Subcutaneous adipose tissue (tissue), 4 donors: ENCODE results near the gene COL19A1. TPM values are rescaled to one million over a fixed set of nuclear protein-coding genes. Genes with fewer than 3 reads are reported as not detected.

Experiments
- CTCF ChIP-seq: fragments of 450-650 bp; IDR thresholded peaks from one replicate; pipeline ENCODE4 v1.5.1; 2016; ENCODE audit warnings: low read depth, mild to moderate bottlenecking, control low read depth, antibody characterized with exemption, moderate library complexity
- total RNA-seq, 4 donors: library from RNA; depleted of rRNA; stranded (reverse); fragments of >200 nt; gene quantifications; one replicate each; pipeline ENCODE4 v1.1.0, GENCODE V29; 2016

The COL19A1 gene
- total RNA-seq, 4 donors from 2014 or later, result not detected

GRCh38 chr6:70124882-70125545, 258.7 kb downstream of the COL19A1 start:
- no peak for TF ChIP-seq CTCF

- no peak for TF ChIP-seq CTCF
Observed at GRCh38 chr6:70125602-70126001, 259.2 kb downstream of the COL19A1 start.

GRCh38 chr6:70129341-70129740, 263.0 kb downstream of the COL19A1 start:
- no peak for TF ChIP-seq CTCF

GRCh38 chr6:70130865-70131264, 264.5 kb downstream of the COL19A1 start:
- TF ChIP-seq CTCF, result no peak

- TF ChIP-seq CTCF, result no peak
Observed at GRCh38 chr6:70131528-70131927, 265.2 kb downstream of the COL19A1 start.

GRCh38 chr6:70133246-70133645, 266.9 kb downstream of the COL19A1 start:
- no peak for TF ChIP-seq CTCF

- TF ChIP-seq CTCF, result no peak
Observed at GRCh38 chr6:70134542-70134941, 268.2 kb downstream of the COL19A1 start.
